HepG2 (cell line): Measurements from ENCODE around the gene SFXN2. TPM values are rescaled to one million over a fixed set of nuclear protein-coding genes. Genes with fewer than 3 reads are reported as not detected.

Experiments
- ATAC-seq: fragments of 200-7000 bp; cut with Tn5 transposase; 3 replicates; pipeline ENCODE4 v1.9.1; 2020; ENCODE audit warnings: mild to moderate bottlenecking, moderate library complexity
- BruUV-seq: library from RNA; stranded (reverse); fragments of 400-500 nt; replicated peaks from 2 replicates; lab custom pipeline; 2021; lab: Mats Ljungman, UMichigan
- CTCF ChIA-PET: fragments of 300-600 bp; formaldehyde crosslinking; extraction: SDS; loops from one replicate; lab custom pipeline; 2021; ENCODE audit warnings: low total read pairs, inconsistent platforms, low intra/inter-chr PET ratio; lab: Yijun Ruan, JAX
- POLR2A ChIA-PET: fragments of 350-600 bp; sonication (Branson Sonifier 250); formaldehyde crosslinking; loops from one replicate; lab custom pipeline; 2020; ENCODE audit warnings: antibody characterized with exemption, inconsistent platforms; lab: Yijun Ruan, JAX
- DNase-seq: peaks from one replicate; pipeline ENCODE4 v3.0.0-alpha.2; 2015; ENCODE audit warnings: low spot score
- FAIRE-seq: peaks from 3 replicates; lab custom pipeline; 2011; peaks lifted over from hg19 to GRCh38; lab: Jason Lieb, UNC
- H2AFZ ChIP-seq: one replicate; pipeline ENCODE4 v1.6.1; 2011; ENCODE audit warnings: low read length, inconsistent platforms
- H3K27ac ChIP-seq: fragments of 300-600 bp; 3 replicates; pipeline ENCODE4 v1.8.0; 2011; ENCODE audit warnings: mixed run types, mild to moderate bottlenecking, mixed read lengths, low read length, inconsistent platforms; ENCODE audit not compliant: insufficient read depth; ENCODE audit errors: extremely low read length
- H3K27me3 ChIP-seq, 2 experiments: fragments of 200-600 bp in 1 of 2; 2 replicates in 1 of 2; 3 replicates in 1 of 2; pipeline versions ENCODE4 v1.6.0 to v1.8.0; 2011; ENCODE audit warnings: low read length in 2 of 2, mild to moderate bottlenecking in 2 of 2, moderate library complexity in 2 of 2, inconsistent platforms in 1 of 2; ENCODE audit not compliant: insufficient read depth in 2 of 2, control insufficient read depth in 1 of 2
- H3K36me3 ChIP-seq, 2 experiments: fragments of 200-600 bp in 1 of 2; replicated peaks in 1 of 2; 2 replicates in 1 of 2; 3 replicates in 1 of 2; pipeline versions ENCODE4 v1.5.1 to v1.8.0; 2011; ENCODE audit warnings: low read length in 2 of 2, inconsistent platforms in 1 of 2; ENCODE audit not compliant: insufficient read depth in 2 of 2, control insufficient read depth in 1 of 2
- H3K4me1 ChIP-seq: 2 replicates; pipeline ENCODE4 v1.5.1; 2012; ENCODE audit warnings: low read length, inconsistent platforms; ENCODE audit not compliant: insufficient read depth
- H3K4me2 ChIP-seq: 2 replicates; pipeline ENCODE4 v1.6.0; 2011; ENCODE audit warnings: low read depth, low read length, inconsistent platforms
- H3K4me3 ChIP-seq, 3 experiments: fragments of 200-600 bp in 1 of 3; sonication (generic), shearing (Covaris generic) in 1 of 3; replicated peaks in 1 of 3; 2 replicates each; pipeline ENCODE4 v1.5.1; 2011 to 2016; ENCODE audit warnings: low read length in 3 of 3, inconsistent platforms in 2 of 3, low read depth in 2 of 3, mild to moderate bottlenecking in 2 of 3, control low read depth in 1 of 3, mixed read lengths in 1 of 3; ENCODE audit not compliant: insufficient read depth in 1 of 3
- H3K79me2 ChIP-seq: one replicate; pipeline ENCODE4 v1.6.1; 2011; ENCODE audit warnings: low read length, inconsistent platforms; ENCODE audit not compliant: insufficient read depth
- H3K9ac ChIP-seq: 2 replicates; pipeline ENCODE4 v1.6.0; 2011; ENCODE audit warnings: mild to moderate bottlenecking, low read depth, low read length, inconsistent platforms; ENCODE audit not compliant: insufficient read depth
- H3K9me3 ChIP-seq: 2 replicates; pipeline ENCODE4 v1.5.1; 2012; ENCODE audit warnings: mild to moderate bottlenecking, low read length
- H4K20me1 ChIP-seq: 2 replicates; pipeline ENCODE4 v1.6.0; 2011; ENCODE audit warnings: inconsistent platforms, mild to moderate bottlenecking, low read length, moderate library complexity; ENCODE audit not compliant: insufficient read depth
- ATF1 ChIP-seq: IDR thresholded peaks from 2 replicates; pipeline ENCODE4 v1.6.1; 2016; ENCODE audit warnings: mild to moderate bottlenecking, control low read depth
- ISL2 ChIP-seq: sonication (generic); formaldehyde crosslinking; IDR thresholded peaks from 2 replicates; pipeline ENCODE4 v1.5.0; 2020; ENCODE audit warnings: missing genetic modification reagents
- KLF12 ChIP-seq: sonication (generic); formaldehyde crosslinking; IDR thresholded peaks from 2 replicates; pipeline ENCODE4 v1.4.0; 2020; ENCODE audit warnings: missing genetic modification reagents, borderline replicate concordance
- KLF6 ChIP-seq: IDR thresholded peaks from 2 replicates; pipeline ENCODE4 v1.8.0; 2016; ENCODE audit warnings: missing biosample characterization, missing genetic modification reagents
- MAFF ChIP-seq: IDR thresholded peaks from 2 replicates; pipeline ENCODE4 v1.6.1; 2011; ENCODE audit warnings: low read depth, low read length, improper control_type of control experiment
- NFIB ChIP-seq: sonication (generic); formaldehyde crosslinking; IDR thresholded peaks from 2 replicates; pipeline ENCODE4 v1.9.0; 2021; ENCODE audit warnings: missing genetic modification reagents, mild to moderate bottlenecking, borderline replicate concordance
- NR2C2 ChIP-seq: sonication (generic); formaldehyde crosslinking; IDR thresholded peaks from 2 replicates; pipeline ENCODE4 v1.4.0; 2020; ENCODE audit warnings: missing genetic modification reagents, mild to moderate bottlenecking, moderate library complexity, borderline replicate concordance
- PAF1 ChIP-seq: IDR thresholded peaks from 2 replicates; pipeline ENCODE4 v1.6.1; 2016; ENCODE audit warnings: missing genetic modification reagents, missing compliant biosample characterization
- POLR2G ChIP-seq: fragments of 200-400 bp; formaldehyde crosslinking; IDR thresholded peaks from 2 replicates; pipeline ENCODE4 v1.6.1; 2018; ENCODE audit warnings: mild to moderate bottlenecking, low read depth, low read length, moderate library complexity
- SKI ChIP-seq: fragments of 450-650 bp; IDR thresholded peaks from one replicate; pipeline ENCODE4 v1.6.1; 2018; ENCODE audit warnings: mild to moderate bottlenecking; ENCODE audit not compliant: partially characterized antibody
- ZBTB38 ChIP-seq: sonication (generic); formaldehyde crosslinking; IDR thresholded peaks from 2 replicates; pipeline ENCODE4 v1.5.1; 2020; ENCODE audit warnings: mild to moderate bottlenecking, missing genetic modification reagents
- ZNF546 ChIP-seq: sonication (generic); formaldehyde crosslinking; conservative IDR thresholded peaks from 2 replicates; pipeline ENCODE4 v1.8.1; 2023; ENCODE audit warnings: mild to moderate bottlenecking, missing genetic modification reagents
- ZSCAN22 ChIP-seq: sonication (generic); formaldehyde crosslinking; IDR thresholded peaks from 2 replicates; pipeline ENCODE4 v1.4.0; 2020; ENCODE audit warnings: mild to moderate bottlenecking, missing genetic modification reagents
- ZSCAN31 ChIP-seq: sonication (generic); formaldehyde crosslinking; IDR thresholded peaks from 2 replicates; pipeline ENCODE4 v1.5.0; 2020; ENCODE audit warnings: low read depth, mild to moderate bottlenecking, missing genetic modification reagents
- WGBS: methylation state at CpG from one replicate; pipeline ENCODE4 v1.1.6; 2017; ENCODE audit warnings: low lambda C conversion rate; 5-methylcytosine and 5-hydroxymethylcytosine counted together
- in situ Hi-C: cut with HindIII; loops from 2 replicates; pipeline ENCODE4 v1.10.0; 2017; ENCODE audit warnings: low pct_unique_long_range_greater_than_20kb; ENCODE audit not compliant: extremely low pct_ligation_motif_present
- intact Hi-C: fragments of 100-400 bp; cut with micrococcal nuclease; formaldehyde crosslinking; loops from one replicate; pipeline ENCODE4 v1.10.0; 2022; ENCODE audit not compliant: unreplicated experiment
- polyA plus RNA-seq, 8 experiments: library from polyadenylated mRNA; depleted of rRNA in 3 of 8; stranded (reverse) in 7 of 8; unstranded in 1 of 8; fragments of >200 nt; fragmentation: Illumina TruSeq in 4 of 8; extraction: Trizol in 4 of 8; gene quantifications; 2 replicates each; pipeline versions ENCODE4 v1.2.1 to v1.2.3, GENCODE V29; 2011 to 2016; ENCODE audit warnings: low read depth in 4 of 8, missing spikeins in 1 of 8, mixed read lengths in 1 of 8; ENCODE audit not compliant: insufficient read depth in 1 of 8
- total RNA-seq, 5 experiments: library from RNA; depleted of rRNA; stranded (reverse); fragments of >200 nt; fragmentation: Illumina TruSeq; extraction: Trizol; gene quantifications; 2 replicates each; pipeline ENCODE4 v1.2.3, GENCODE V29; 2016; ENCODE audit warnings: low read depth in 1 of 5
- TF ChIP-seq, protein P1 (sequence below): sonication (generic); formaldehyde crosslinking; IDR thresholded peaks from 2 replicates; pipeline ENCODE4 v1.4.0; 2020; ENCODE audit warnings: missing genetic modification reagents, borderline replicate concordance
- TF ChIP-seq, protein P2 (sequence below): sonication (generic); formaldehyde crosslinking; conservative IDR thresholded peaks from 2 replicates; pipeline ENCODE4 v1.8.1; 2023; ENCODE audit warnings: missing genetic modification reagents
- TF ChIP-seq, protein P3 (sequence below): sonication (generic); formaldehyde crosslinking; IDR thresholded peaks from 2 replicates; pipeline ENCODE4 v1.4.0; 2020; ENCODE audit warnings: missing genetic modification reagents

The SFXN2 gene
- total and polyA plus RNA-seq, 2 of the 13 experiments (the other 11 are each of a cell fraction or from before 2014, with no cell fraction given) = 12.8 to 21.1 TPM

DNA sequence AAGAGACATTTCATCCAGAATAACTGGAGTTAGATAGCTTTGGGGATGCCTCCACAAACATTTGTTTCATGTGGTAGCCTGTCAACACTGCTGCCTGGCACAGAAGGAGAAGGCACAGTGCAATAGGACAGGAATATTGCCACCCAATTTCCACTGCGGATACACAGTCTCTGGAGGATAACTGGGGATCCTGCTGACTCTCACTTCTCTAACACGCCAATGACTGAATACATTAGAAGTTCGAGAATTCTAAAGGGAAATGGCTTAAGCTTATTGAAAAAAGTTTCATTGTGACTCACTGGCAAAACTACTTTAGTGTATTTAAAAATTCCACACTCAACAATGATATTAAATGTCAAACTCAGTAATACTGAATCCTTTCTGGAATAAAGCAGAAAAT lies 13.2 kb upstream of the SFXN2 start:
- ChIA-PET POLR2A (no interaction called here), CTCF (no interaction called here)
- Histone ChIP-seq H3K4me3 (no peak overlapping the region), H3K36me3 (peaks cover 5 to 21% of the 10 kb centered on the region in 2 experiments; a peak in 3 of 5 replicates), H3K4me1 (no peaks in the 10 kb centered on the region), H3K27me3 (no peaks in the 10 kb centered on the region), H3K4me2 (no peak overlapping the region), H3K9ac (no peak overlapping the region), H3K79me2 (no peaks in the 10 kb centered on the region), H4K20me1 (no peaks in the 10 kb centered on the region), H3K9me3 (no peaks in the 10 kb centered on the region), H3K27ac (no peak overlapping the region), H2AFZ (no peak overlapping the region)
- no peak for FAIRE-seq
- intact Hi-C loops (no loop called here), in situ Hi-C loops (no loop called here)
- BruUV-seq = no TSS peak
- ATAC-seq = no peak
- no peak for DNase-seq
- 99% methylated on average over 3 of the region's 3 CpGs for WGBS
- TF ChIP-seq MAFF = no peak
- no peak for TF ChIP-seq ZBTB38 (CRISPR knock-in tag)
- no peak for TF ChIP-seq NFIB (CRISPR knock-in tag)
- TF ChIP-seq, protein P1, sequence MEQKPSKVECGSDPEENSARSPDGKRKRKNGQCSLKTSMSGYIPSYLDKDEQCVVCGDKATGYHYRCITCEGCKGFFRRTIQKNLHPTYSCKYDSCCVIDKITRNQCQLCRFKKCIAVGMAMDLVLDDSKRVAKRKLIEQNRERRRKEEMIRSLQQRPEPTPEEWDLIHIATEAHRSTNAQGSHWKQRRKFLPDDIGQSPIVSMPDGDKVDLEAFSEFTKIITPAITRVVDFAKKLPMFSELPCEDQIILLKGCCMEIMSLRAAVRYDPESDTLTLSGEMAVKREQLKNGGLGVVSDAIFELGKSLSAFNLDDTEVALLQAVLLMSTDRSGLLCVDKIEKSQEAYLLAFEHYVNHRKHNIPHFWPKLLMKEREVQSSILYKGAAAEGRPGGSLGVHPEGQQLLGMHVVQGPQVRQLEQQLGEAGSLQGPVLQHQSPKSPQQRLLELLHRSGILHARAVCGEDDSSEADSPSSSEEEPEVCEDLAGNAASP (CRISPR knock-in tag) = no peak
- TF ChIP-seq ISL2 = no peak
- no peak for TF ChIP-seq ATF1 (CRISPR knock-in tag)
- no peak for TF ChIP-seq ZSCAN31 (CRISPR knock-in tag)
- no peak for TF ChIP-seq KLF6 (CRISPR knock-in tag)
- TF ChIP-seq, protein P2, sequence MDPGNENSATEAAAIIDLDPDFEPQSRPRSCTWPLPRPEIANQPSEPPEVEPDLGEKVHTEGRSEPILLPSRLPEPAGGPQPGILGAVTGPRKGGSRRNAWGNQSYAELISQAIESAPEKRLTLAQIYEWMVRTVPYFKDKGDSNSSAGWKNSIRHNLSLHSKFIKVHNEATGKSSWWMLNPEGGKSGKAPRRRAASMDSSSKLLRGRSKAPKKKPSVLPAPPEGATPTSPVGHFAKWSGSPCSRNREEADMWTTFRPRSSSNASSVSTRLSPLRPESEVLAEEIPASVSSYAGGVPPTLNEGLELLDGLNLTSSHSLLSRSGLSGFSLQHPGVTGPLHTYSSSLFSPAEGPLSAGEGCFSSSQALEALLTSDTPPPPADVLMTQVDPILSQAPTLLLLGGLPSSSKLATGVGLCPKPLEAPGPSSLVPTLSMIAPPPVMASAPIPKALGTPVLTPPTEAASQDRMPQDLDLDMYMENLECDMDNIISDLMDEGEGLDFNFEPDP (CRISPR knock-in tag) = no peak
- no peak for TF ChIP-seq PAF1
- TF ChIP-seq ZNF546 = no peak
- no peak for TF ChIP-seq ZSCAN22 (CRISPR knock-in tag)
- no peak for TF ChIP-seq KLF12 (CRISPR knock-in tag)
- no peak for TF ChIP-seq POLR2G
- no peak for TF ChIP-seq NR2C2 (CRISPR knock-in tag)
- TF ChIP-seq, protein P3, sequence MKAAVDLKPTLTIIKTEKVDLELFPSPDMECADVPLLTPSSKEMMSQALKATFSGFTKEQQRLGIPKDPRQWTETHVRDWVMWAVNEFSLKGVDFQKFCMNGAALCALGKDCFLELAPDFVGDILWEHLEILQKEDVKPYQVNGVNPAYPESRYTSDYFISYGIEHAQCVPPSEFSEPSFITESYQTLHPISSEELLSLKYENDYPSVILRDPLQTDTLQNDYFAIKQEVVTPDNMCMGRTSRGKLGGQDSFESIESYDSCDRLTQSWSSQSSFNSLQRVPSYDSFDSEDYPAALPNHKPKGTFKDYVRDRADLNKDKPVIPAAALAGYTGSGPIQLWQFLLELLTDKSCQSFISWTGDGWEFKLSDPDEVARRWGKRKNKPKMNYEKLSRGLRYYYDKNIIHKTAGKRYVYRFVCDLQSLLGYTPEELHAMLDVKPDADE (CRISPR knock-in tag) = no peak
- no peak for TF ChIP-seq SKI
